IMR-90 (cell line): Measurements from ENCODE around the gene ST6GALNAC2. TPM values are rescaled to one million over a fixed set of nuclear protein-coding genes. Genes with fewer than 3 reads are reported as not detected.

Experiments used
- ATAC-seq: fragments of 200-7000 bp; cut with Tn5 transposase; 2 replicates; pipeline ENCODE4 v1.9.1; 2020; ENCODE audit warnings: low read depth, mild to moderate bottlenecking, moderate library complexity
- BruUV-seq: library from RNA; stranded (reverse); fragments of 400-500 nt; replicated peaks from 2 replicates; lab custom pipeline; 2021; lab: Mats Ljungman, UMichigan
- CTCF ChIA-PET: fragments of 300-600 bp; formaldehyde crosslinking; extraction: SDS; loops from one replicate; lab custom pipeline; 2021; ENCODE audit warnings: antibody characterized with exemption; lab: Yijun Ruan, JAX
- POLR2A ChIA-PET: fragments of 300-600 bp; sonication (Branson Sonifier 250); formaldehyde crosslinking; loops from one replicate; lab custom pipeline; 2022; ENCODE audit warnings: antibody characterized with exemption; ENCODE audit not compliant: unreplicated experiment; lab: Charles Lee
- DNase-seq: peaks from one replicate; pipeline ENCODE4 v3.0.0; 2013
- H2AFZ ChIP-seq: replicated peaks from 2 replicates; pipeline ENCODE3; 2013; ENCODE audit warnings: low read length, mild to moderate bottlenecking; ENCODE audit not compliant: poor library complexity
- H2AK5ac ChIP-seq: 2 replicates; pipeline ENCODE4 v1.6.1; 2013; ENCODE audit warnings: low read depth, low read length, inconsistent platforms
- H2AK9ac ChIP-seq: replicated peaks from 2 replicates; pipeline ENCODE3; 2013; ENCODE audit warnings: mild to moderate bottlenecking, low read depth, low read length, moderate library complexity; ENCODE audit not compliant: poor library complexity
- H2BK120ac ChIP-seq: 2 replicates; pipeline ENCODE4 v1.6.1; 2013; ENCODE audit warnings: low read depth, low read length, inconsistent platforms
- H2BK15ac ChIP-seq: 3 replicates; pipeline ENCODE4 v1.6.1; 2013; ENCODE audit warnings: low read depth, low read length, inconsistent platforms
- H2BK20ac ChIP-seq: 2 replicates; pipeline ENCODE4 v1.6.1; 2013; ENCODE audit warnings: low read depth, mild to moderate bottlenecking, inconsistent platforms, low read length, moderate library complexity
- H2BK5ac ChIP-seq: 2 replicates; pipeline ENCODE4 v1.6.1; 2013; ENCODE audit warnings: mild to moderate bottlenecking, low read depth, low read length, inconsistent platforms; ENCODE audit not compliant: poor library complexity, severe bottlenecking
- H3K14ac ChIP-seq: replicated peaks from 2 replicates; pipeline ENCODE4 v1.6.1; 2013; ENCODE audit warnings: low read depth, low read length, inconsistent platforms
- H3K18ac ChIP-seq: 2 replicates; pipeline ENCODE4 v1.6.1; 2013; ENCODE audit warnings: low read depth, low read length, control low read depth
- H3K23ac ChIP-seq: 2 replicates; pipeline ENCODE4 v1.6.1; 2013; ENCODE audit warnings: low read depth, low read length, inconsistent platforms
- H3K27ac ChIP-seq: 2 replicates; pipeline ENCODE4 v1.5.1; 2013; ENCODE audit warnings: mild to moderate bottlenecking, control low read depth, low read length; ENCODE audit not compliant: insufficient read depth
- H3K27me3 ChIP-seq: 2 replicates; pipeline ENCODE4 v1.6.1; 2013; ENCODE audit warnings: low read length; ENCODE audit not compliant: control insufficient read depth, insufficient read depth
- H3K36me3 ChIP-seq: 2 replicates; pipeline ENCODE4 v1.6.1; 2013; ENCODE audit warnings: low read length, mixed read lengths; ENCODE audit not compliant: control insufficient read depth, insufficient read depth
- H3K4ac ChIP-seq: 2 replicates; pipeline ENCODE4 v1.6.1; 2013; ENCODE audit warnings: low read depth, low read length, inconsistent platforms
- H3K4me1 ChIP-seq: 2 replicates; pipeline ENCODE4 v1.6.1; 2013; ENCODE audit warnings: low read length, mixed read lengths; ENCODE audit not compliant: control insufficient read depth, insufficient read depth
- H3K4me2 ChIP-seq: 2 replicates; pipeline ENCODE4 v1.6.1; 2013; ENCODE audit warnings: low read depth, mild to moderate bottlenecking, control low read depth, low read length, moderate library complexity
- H3K4me3 ChIP-seq: 2 replicates; pipeline ENCODE4 v1.5.1; 2013; ENCODE audit warnings: low read depth, mild to moderate bottlenecking, control low read depth, low read length, moderate library complexity; ENCODE audit not compliant: insufficient read depth
- H3K56ac ChIP-seq: 2 replicates; pipeline ENCODE4 v1.6.1; 2013; ENCODE audit warnings: low read length, inconsistent platforms; ENCODE audit not compliant: insufficient read depth; ENCODE audit errors: extremely low read depth
- H3K79me1 ChIP-seq, 2 experiments: 2 replicates each; pipeline ENCODE4 v1.6.1; 2013; ENCODE audit warnings: low read length in 2 of 2, inconsistent platforms in 1 of 2, low read depth in 1 of 2
- H3K9ac ChIP-seq: 2 replicates; pipeline ENCODE4 v1.6.1; 2013; ENCODE audit warnings: low read depth, low read length, control low read depth
- H3K9me1 ChIP-seq: 2 replicates; pipeline ENCODE4 v1.6.1; 2013; ENCODE audit warnings: low read length, inconsistent platforms; ENCODE audit not compliant: insufficient read depth
- H3K9me3 ChIP-seq: 2 replicates; pipeline ENCODE4 v1.6.1; 2013; ENCODE audit warnings: low read length; ENCODE audit not compliant: control insufficient read depth, insufficient read depth
- H4K20me1 ChIP-seq: 2 replicates; pipeline ENCODE4 v1.6.1; 2013; ENCODE audit warnings: low read length, inconsistent platforms; ENCODE audit not compliant: insufficient read depth
- H4K5ac ChIP-seq: 2 replicates; pipeline ENCODE4 v1.6.1; 2013; ENCODE audit warnings: mild to moderate bottlenecking, low read depth, low read length, control low read depth
- H4K8ac ChIP-seq, 2 experiments: 2 replicates each; pipeline ENCODE4 v1.6.1; 2013; ENCODE audit warnings: low read depth in 2 of 2, low read length in 2 of 2, control low read depth in 1 of 2, inconsistent platforms in 1 of 2
- H4K91ac ChIP-seq: 2 replicates; pipeline ENCODE4 v1.6.1; 2013; ENCODE audit warnings: low read depth, low read length, inconsistent platforms; ENCODE audit not compliant: insufficient read depth
- CTCF ChIP-seq: conservative IDR thresholded peaks from 2 replicates; pipeline ENCODE4 v1.5.1; 2012; ENCODE audit warnings: mild to moderate bottlenecking, low read depth, low read length, improper control_type of control experiment
- MAFK ChIP-seq: IDR thresholded peaks from 2 replicates; pipeline ENCODE4 v1.6.1; 2012; ENCODE audit warnings: low read depth, low read length, improper control_type of control experiment
- MAZ ChIP-seq: IDR thresholded peaks from 2 replicates; pipeline ENCODE4 v1.6.1; 2012; ENCODE audit warnings: low read depth, mild to moderate bottlenecking, low read length, improper control_type of control experiment, moderate library complexity, borderline replicate concordance
- MXI1 ChIP-seq: IDR thresholded peaks from 2 replicates; pipeline ENCODE4 v1.6.1; 2012; ENCODE audit warnings: low read depth, mild to moderate bottlenecking, low read length, moderate library complexity, borderline replicate concordance
- NFE2L2 ChIP-seq: fragments of 150-350 bp; IDR thresholded peaks from 2 replicates; pipeline ENCODE4 v1.6.1; 2016; ENCODE audit warnings: low read depth, mild to moderate bottlenecking, low read length
- RAD21 ChIP-seq: IDR thresholded peaks from 2 replicates; pipeline ENCODE4 v1.6.1; 2012; ENCODE audit warnings: low read length, improper control_type of control experiment
- RCOR1 ChIP-seq: IDR thresholded peaks from 2 replicates; pipeline ENCODE4 v1.6.1; 2012; ENCODE audit warnings: mild to moderate bottlenecking, low read length, improper control_type of control experiment; ENCODE audit not compliant: insufficient replicate concordance
- SMC3 ChIP-seq: fragments of 150-350 bp; IDR thresholded peaks from 2 replicates; pipeline ENCODE4 v1.6.1; 2016; ENCODE audit warnings: low read depth, mild to moderate bottlenecking, antibody characterized with exemption, low read length, moderate library complexity
- WGBS, 2 experiments: methylation state at CpG; one replicate each; pipeline versions ENCODE4 v1.1.5 to v1.1.7; 2013; ENCODE audit warnings: missing lambda C conversion rate in 2 of 2; ENCODE audit not compliant: insufficient read length in 1 of 2; ENCODE audit errors: extremely low coverage in 2 of 2; 5-methylcytosine and 5-hydroxymethylcytosine counted together
- dilution Hi-C: fragments of 300-500 bp; cut with HindIII; formaldehyde crosslinking; loops from one replicate; pipeline ENCODE4 v1.14.3; 2018; ENCODE audit warnings: low sequenced_read_pairs; ENCODE audit not compliant: unreplicated experiment
- in situ Hi-C: fragments of 300-500 bp; cut with MboI; formaldehyde crosslinking; loops from 3 replicates; pipeline ENCODE4 v1.14.3; 2019; ENCODE audit warnings: low sequenced_read_pairs, inconsistent platforms, mixed read lengths
- intact Hi-C: fragments of 100-400 bp; cut with micrococcal nuclease; formaldehyde crosslinking; loops from 2 replicates; pipeline ENCODE4 v1.10.0; 2022
- polyA plus RNA-seq, 3 experiments: library from polyadenylated mRNA; depleted of rRNA; stranded (reverse); fragments of >200 nt; gene quantifications; 2 replicates each; pipeline ENCODE4 v1.2.3, GENCODE V29; 2012; ENCODE audit warnings: low replicate concordance in 1 of 3
- total RNA-seq: library from RNA; depleted of rRNA; stranded (reverse); fragments of >200 nt; gene quantifications from 2 replicates; pipeline ENCODE4 v1.2.3, GENCODE V29; 2012
- TF ChIP-seq, protein P1 (sequence below): fragments of 150-350 bp; IDR thresholded peaks from 2 replicates; pipeline ENCODE4 v1.6.1; 2017; ENCODE audit warnings: mild to moderate bottlenecking, antibody characterized with exemption, low read length, low read depth

Gene ST6GALNAC2
- total and polyA plus RNA-seq, 2 of the 4 experiments (the other 2 are of a cell fraction), result 0.10 TPM; not detected in 1

GRCh38 chr17:76566613-76566943 is 19.1 kb downstream of the ST6GALNAC2 start:
- Histone ChIP-seq H3K4ac (no peak overlapping the region), H3K9ac (no peak overlapping the region), H3K9me3 (peaks cover 6% of the 10 kb centered on the region), H2BK120ac (no peak overlapping the region), H3K4me3 (no peak overlapping the region), H2AFZ (no peak overlapping the region), H2AK9ac (no peak overlapping the region), H3K36me3 (peaks cover 24% of the 10 kb centered on the region), H4K5ac (no peak overlapping the region), H4K91ac (no peak overlapping the region), H3K14ac (no peak overlapping the region), H3K79me1 (peaks cover 7 to 29% of the 10 kb centered on the region in 2 experiments), H2BK15ac (no peak overlapping the region), H3K27me3 (no peaks in the 10 kb centered on the region), H3K4me2 (no peak overlapping the region), H3K56ac (no peak overlapping the region), H3K23ac (no peak overlapping the region), H4K8ac (no peak overlapping the region), H2AK5ac (no peak overlapping the region), H3K18ac (no peak overlapping the region), H2BK20ac (no peak overlapping the region), H2BK5ac (no peak overlapping the region), H3K9me1 (peaks cover 12% of the 10 kb centered on the region), H4K20me1 (peaks cover 57% of the 10 kb centered on the region), H3K4me1 (peaks cover 6% of the 10 kb centered on the region), H3K27ac (no peak overlapping the region)
- ChIA-PET CTCF (interaction anchor here (1.3 kb wide), 2 partner anchors 8 to 9 kb away, joined by 4 read pairs; no protein-coding TSS in a partner anchor), POLR2A (interaction anchor here (0.6 kb wide), 1 partner anchor 118 kb away, joined by 3 read pairs; no protein-coding TSS in a partner anchor)
- WGBS, 2 experiments, result 100% methylated on average over 1 of the region's 3 CpGs; no CpG with 5 or more reads in 1 of the 2 experiments
- TF ChIP-seq MAFK, result no peak
- TF ChIP-seq RCOR1, result no peak
- TF ChIP-seq CTCF, result no peak
- TF ChIP-seq MAZ, result no peak
- no peak for TF ChIP-seq NFE2L2
- no peak for TF ChIP-seq SMC3
- no peak for TF ChIP-seq MXI1
- TF ChIP-seq RAD21, result no peak
- TF ChIP-seq, protein P1, sequence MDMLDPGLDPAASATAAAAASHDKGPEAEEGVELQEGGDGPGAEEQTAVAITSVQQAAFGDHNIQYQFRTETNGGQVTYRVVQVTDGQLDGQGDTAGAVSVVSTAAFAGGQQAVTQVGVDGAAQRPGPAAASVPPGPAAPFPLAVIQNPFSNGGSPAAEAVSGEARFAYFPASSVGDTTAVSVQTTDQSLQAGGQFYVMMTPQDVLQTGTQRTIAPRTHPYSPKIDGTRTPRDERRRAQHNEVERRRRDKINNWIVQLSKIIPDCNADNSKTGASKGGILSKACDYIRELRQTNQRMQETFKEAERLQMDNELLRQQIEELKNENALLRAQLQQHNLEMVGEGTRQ, result no peak
- DNase-seq, result no peak
- BruUV-seq, result no TSS peak
- dilution Hi-C loops (no loop called here), intact Hi-C loops (no loop called here), in situ Hi-C loops (no loop called here)
- no peak for ATAC-seq
